ENCODE results near the gene TUT1. TPM values are rescaled to one million over a fixed set of nuclear protein-coding genes. Genes with fewer than 3 reads are reported as not detected.
A peak's percentile ranks its signal among the peaks of the same experiment; 100 is the strongest.

Gene TUT1
- polyA plus RNA-seq, 1 donor: 18.7 TPM

GRCh38 chr11:62604460-62605120, 13.3 kb upstream of the TUT1 start:
- Histone ChIP-seq H3K9me3 (ENCODE audit: control insufficient read depth, low read depth, low read length) (peaks cover 5% of the 10 kb centered on the region), H3K4me1 (ENCODE audit: control insufficient read depth, insufficient read depth, low read length) (peaks cover 17% of the 10 kb centered on the region), H3K36me3 (ENCODE audit: control insufficient read depth, insufficient read depth, low read length) (peaks cover 31% of the 10 kb centered on the region), H3K4me3 (ENCODE audit: low read length) (no peak overlapping the region), H3K27me3 (ENCODE audit: control insufficient read depth, insufficient read depth, low read length) (no peaks in the 10 kb centered on the region), H3K27ac (ENCODE audit: low read length) (no peak overlapping the region)
- WGBS (ENCODE audit: insufficient coverage, low lambda C conversion rate): no CpG with 5 or more reads among the region's 13 CpGs
- no peak for DNase-seq

GRCh38 chr11:62603776-62604299, 12.5 kb upstream of the TUT1 start:
- peaks cover 5% of the 10 kb centered on the region for H3K9me3 ChIP-seq (ENCODE audit: control insufficient read depth, low read depth, low read length)
- WGBS (ENCODE audit: insufficient coverage, low lambda C conversion rate): no CpG with 5 or more reads among the region's 8 CpGs
- peaks cover 25% of the 10 kb centered on the region for H3K4me1 ChIP-seq (ENCODE audit: control insufficient read depth, insufficient read depth, low read length)
- H3K36me3 ChIP-seq (ENCODE audit: control insufficient read depth, insufficient read depth, low read length): peaks cover 24% of the 10 kb centered on the region
- no peak for DNase-seq
- no peak overlapping the region for H3K4me3 ChIP-seq (ENCODE audit: low read length)
- H3K27ac ChIP-seq (ENCODE audit: low read length): no peak overlapping the region
- H3K27me3 ChIP-seq (ENCODE audit: control insufficient read depth, insufficient read depth, low read length): no peaks in the 10 kb centered on the region

- Histone ChIP-seq H3K27me3 (ENCODE audit: control insufficient read depth, insufficient read depth, low read length) (no peaks in the 10 kb centered on the region), H3K4me3 (ENCODE audit: low read length) (peak overlapping the region; percentile 94), H3K36me3 (ENCODE audit: control insufficient read depth, insufficient read depth, low read length) (peaks cover 30% of the 10 kb centered on the region), H3K9me3 (ENCODE audit: control insufficient read depth, low read depth, low read length) (peaks cover 5% of the 10 kb centered on the region), H3K4me1 (ENCODE audit: control insufficient read depth, insufficient read depth, low read length) (peaks cover 25% of the 10 kb centered on the region), H3K27ac (ENCODE audit: low read length) (no peak overlapping the region)
- WGBS (ENCODE audit: insufficient coverage, low lambda C conversion rate): no CpG with 5 or more reads among the region's 13 CpGs
- DNase-seq: no peak
Measured at GRCh38 chr11:62603072-62603408, 11.7 kb upstream of the TUT1 start.

GRCh38 chr11:62602141-62603071, 11.1 kb upstream of the TUT1 start:
- Histone ChIP-seq H3K36me3 (ENCODE audit: control insufficient read depth, insufficient read depth, low read length) (peaks cover 34% of the 10 kb centered on the region), H3K4me1 (ENCODE audit: control insufficient read depth, insufficient read depth, low read length) (peaks cover 25% of the 10 kb centered on the region), H3K27me3 (ENCODE audit: control insufficient read depth, insufficient read depth, low read length) (no peaks in the 10 kb centered on the region), H3K4me3 (ENCODE audit: low read length) (peak overlapping the region; percentile 94), H3K27ac (ENCODE audit: low read length) (peak overlapping the region; percentile 80), H3K9me3 (ENCODE audit: control insufficient read depth, low read depth, low read length) (peaks cover 5% of the 10 kb centered on the region)
- DNase-seq: peak; percentile 60 to 70
- WGBS (ENCODE audit: insufficient coverage, low lambda C conversion rate): no CpG with 5 or more reads among the region's 96 CpGs

GRCh38 chr11:62601372-62602140, 10.2 kb upstream of the TUT1 start, which contains the start of gene MTA2:
Gene MTA2 (minus strand): TSS chr11:62601865. CDS start chr11:62601450, 415 bp downstream.
- peaks cover 5% of the 10 kb centered on the region for H3K9me3 ChIP-seq (ENCODE audit: control insufficient read depth, low read depth, low read length)
- peak; percentile 98 to 99 for DNase-seq
- no CpG with 5 or more reads among the region's 83 CpGs for WGBS (ENCODE audit: insufficient coverage, low lambda C conversion rate)
- H3K27me3 ChIP-seq (ENCODE audit: control insufficient read depth, insufficient read depth, low read length): no peaks in the 10 kb centered on the region
- peaks cover 35% of the 10 kb centered on the region for H3K36me3 ChIP-seq (ENCODE audit: control insufficient read depth, insufficient read depth, low read length)
- peak within 1 kb of the TSS; percentile 82 for H3K27ac ChIP-seq (ENCODE audit: low read length)
- peaks cover 25% of the 10 kb centered on the region for H3K4me1 ChIP-seq (ENCODE audit: control insufficient read depth, insufficient read depth, low read length)
- H3K4me3 ChIP-seq (ENCODE audit: low read length): peak within 1 kb of the TSS; percentile 94

GRCh38 chr11:62601122-62601371, 9.7 kb upstream of the TUT1 start:
- DNase-seq: no peak

GRCh38 chr11:62600367-62601121, 9.2 kb upstream of the TUT1 start:
- peaks cover 3% of the 10 kb centered on the region for H3K9me3 ChIP-seq (ENCODE audit: control insufficient read depth, low read depth, low read length)
- H3K4me1 ChIP-seq (ENCODE audit: control insufficient read depth, insufficient read depth, low read length): peaks cover 25% of the 10 kb centered on the region
- WGBS (ENCODE audit: insufficient coverage, low lambda C conversion rate): 0% methylated on average over 2 of the region's 26 CpGs
- no peak for DNase-seq
- peak overlapping the region; percentile 94 for H3K4me3 ChIP-seq (ENCODE audit: low read length)
- no peaks in the 10 kb centered on the region for H3K27me3 ChIP-seq (ENCODE audit: control insufficient read depth, insufficient read depth, low read length)
- peaks cover 36% of the 10 kb centered on the region for H3K36me3 ChIP-seq (ENCODE audit: control insufficient read depth, insufficient read depth, low read length)
- peak overlapping the region; percentile 82 for H3K27ac ChIP-seq (ENCODE audit: low read length)

More at GRCh38 chr11:62601122-62601371, 9.7 kb upstream of the TUT1 start:
- Histone ChIP-seq H3K27me3 (ENCODE audit: control insufficient read depth, insufficient read depth, low read length) (no peaks in the 10 kb centered on the region), H3K4me3 (ENCODE audit: low read length) (peak overlapping the region; percentile 94), H3K9me3 (ENCODE audit: control insufficient read depth, low read depth, low read length) (peaks cover 5% of the 10 kb centered on the region), H3K27ac (ENCODE audit: low read length) (peak overlapping the region; percentile 82), H3K36me3 (ENCODE audit: control insufficient read depth, insufficient read depth, low read length) (peaks cover 36% of the 10 kb centered on the region), H3K4me1 (ENCODE audit: control insufficient read depth, insufficient read depth, low read length) (peaks cover 25% of the 10 kb centered on the region)
- WGBS (ENCODE audit: insufficient coverage, low lambda C conversion rate): no CpG with 5 or more reads among the region's 30 CpGs

GRCh38 chr11:62599901-62600300, 8.6 kb upstream of the TUT1 start:
- H3K9me3 ChIP-seq (ENCODE audit: control insufficient read depth, low read depth, low read length): peaks cover 3% of the 10 kb centered on the region
- H3K36me3 ChIP-seq (ENCODE audit: control insufficient read depth, insufficient read depth, low read length): peaks cover 37% of the 10 kb centered on the region
- H3K4me1 ChIP-seq (ENCODE audit: control insufficient read depth, insufficient read depth, low read length): peaks cover 25% of the 10 kb centered on the region
- DNase-seq: no peak
- H3K27ac ChIP-seq (ENCODE audit: low read length): no peak overlapping the region
- WGBS (ENCODE audit: insufficient coverage, low lambda C conversion rate): 25% methylated on average over 4 of the region's 5 CpGs
- H3K27me3 ChIP-seq (ENCODE audit: control insufficient read depth, insufficient read depth, low read length): no peaks in the 10 kb centered on the region
- H3K4me3 ChIP-seq (ENCODE audit: low read length): peak overlapping the region; percentile 94

GRCh38 chr11:62599069-62599696, 7.9 kb upstream of the TUT1 start:
- 94% methylated on average over 3 of the region's 7 CpGs for WGBS (ENCODE audit: insufficient coverage, low lambda C conversion rate)
- Histone ChIP-seq H3K4me3 (ENCODE audit: low read length) (no peak overlapping the region), H3K36me3 (ENCODE audit: control insufficient read depth, insufficient read depth, low read length) (peaks cover 44% of the 10 kb centered on the region), H3K27me3 (ENCODE audit: control insufficient read depth, insufficient read depth, low read length) (no peaks in the 10 kb centered on the region), H3K27ac (ENCODE audit: low read length) (peak overlapping the region; percentile 8), H3K9me3 (ENCODE audit: control insufficient read depth, low read depth, low read length) (peaks cover 3% of the 10 kb centered on the region), H3K4me1 (ENCODE audit: control insufficient read depth, insufficient read depth, low read length) (peaks cover 25% of the 10 kb centered on the region)
- DNase-seq: peak; percentile 93
